GM18858 (cell line): ENCODE data around the gene NFIA.
"Not testable (repeated sequence)": the region's sequence is repeated elsewhere in the genome, so short reads cannot be mapped to it uniquely, and the experiment has no call there.

Experiments
- ATAC-seq: cut with Tn5 transposase; IDR thresholded peaks from one replicate; pipeline ENCODE4 v1.9.1; 2021; ENCODE audit not compliant: unreplicated experiment

The NFIA gene

DNA sequence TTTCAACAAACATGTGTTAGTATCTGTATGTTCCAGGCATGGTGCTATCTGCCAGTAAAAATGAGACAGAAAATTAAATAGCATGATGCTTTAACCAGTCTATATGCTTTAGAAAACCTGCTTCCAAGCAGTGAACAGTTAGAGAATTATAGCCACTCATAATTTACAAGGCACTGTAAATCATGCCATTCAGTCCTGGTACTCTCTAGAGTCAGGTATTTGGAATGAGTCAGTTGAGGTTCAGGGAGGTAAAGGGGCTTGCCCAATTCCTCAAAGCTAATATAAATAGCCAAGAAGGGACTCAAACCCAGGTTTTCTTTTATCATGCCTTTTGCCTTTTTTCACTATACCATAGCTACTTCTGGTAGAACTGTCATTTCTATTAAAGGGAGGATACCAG is 184.4 kb downstream of the NFIA start:
- no peak for ATAC-seq

DNA sequence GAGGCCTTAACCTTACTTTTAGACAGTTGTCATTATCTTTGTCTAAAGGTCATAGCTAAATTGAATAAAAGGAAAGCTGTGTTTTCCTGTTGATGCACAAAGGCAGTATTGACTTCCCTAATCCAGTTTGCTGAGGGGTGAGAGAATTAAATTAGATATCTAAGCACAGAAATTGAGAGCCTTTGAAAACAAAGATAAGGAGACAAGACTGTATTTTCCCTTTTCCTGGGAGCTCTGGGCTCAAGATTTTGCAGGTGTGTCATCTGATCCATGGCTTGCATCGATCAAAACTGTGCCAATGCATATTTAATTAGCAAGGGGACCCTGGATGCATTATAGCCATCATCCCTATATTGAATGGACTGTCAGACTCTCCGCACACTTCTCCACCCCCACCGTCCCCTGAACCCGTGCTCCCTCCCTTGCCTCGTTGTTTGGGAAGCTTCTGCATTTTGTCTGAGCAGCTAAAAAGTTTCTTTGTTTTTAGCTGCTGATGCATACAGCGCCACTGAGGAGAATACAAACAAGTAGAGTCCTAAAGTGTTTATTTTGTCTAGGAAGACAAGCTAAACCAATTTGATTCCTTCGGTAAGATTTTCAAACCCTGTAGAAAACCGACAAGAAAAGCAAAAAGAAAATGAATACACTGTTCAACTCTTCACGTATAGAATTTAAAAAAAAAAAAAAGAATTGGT is 186.3 kb downstream of the NFIA start:
- no peak for ATAC-seq

DNA sequence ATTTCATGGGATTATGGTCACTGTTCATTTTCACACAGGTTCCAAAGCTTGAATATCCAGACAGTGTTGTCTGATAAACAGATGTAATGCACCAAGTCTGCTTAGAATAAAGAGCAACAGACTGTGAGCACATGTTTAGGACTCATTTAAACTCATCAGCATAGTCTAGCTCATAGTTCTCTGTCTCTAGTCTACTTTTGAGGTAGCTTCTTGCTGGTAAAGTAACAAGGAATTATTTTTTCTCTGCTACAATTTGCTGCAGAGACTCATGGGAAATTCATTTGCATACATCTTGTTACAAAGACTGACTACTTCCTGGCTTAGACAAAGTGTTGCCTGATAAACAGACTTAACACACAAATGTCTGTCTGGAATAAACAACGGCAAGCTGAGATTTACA is 187.2 kb downstream of the NFIA start:
- no peak for ATAC-seq

DNA sequence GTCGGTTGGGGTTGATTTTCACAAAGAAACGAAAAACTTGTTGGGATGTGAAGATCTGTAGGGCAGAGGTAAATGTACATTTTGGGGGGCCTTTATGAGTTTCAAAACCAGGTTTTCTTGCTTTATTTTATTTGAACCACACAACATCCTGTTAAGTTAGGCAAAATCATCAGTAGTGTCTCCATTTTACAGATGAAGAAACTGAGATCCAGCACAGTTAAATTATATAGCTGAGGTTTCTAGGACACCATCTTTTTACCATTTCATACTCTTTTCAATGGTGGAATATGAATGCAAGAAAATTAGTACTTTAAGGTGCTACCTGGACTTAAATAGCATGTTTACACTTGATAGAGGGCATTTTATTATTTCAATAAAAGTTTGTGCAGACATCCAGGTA is 187.7 kb downstream of the NFIA start:
- ATAC-seq = no peak

DNA sequence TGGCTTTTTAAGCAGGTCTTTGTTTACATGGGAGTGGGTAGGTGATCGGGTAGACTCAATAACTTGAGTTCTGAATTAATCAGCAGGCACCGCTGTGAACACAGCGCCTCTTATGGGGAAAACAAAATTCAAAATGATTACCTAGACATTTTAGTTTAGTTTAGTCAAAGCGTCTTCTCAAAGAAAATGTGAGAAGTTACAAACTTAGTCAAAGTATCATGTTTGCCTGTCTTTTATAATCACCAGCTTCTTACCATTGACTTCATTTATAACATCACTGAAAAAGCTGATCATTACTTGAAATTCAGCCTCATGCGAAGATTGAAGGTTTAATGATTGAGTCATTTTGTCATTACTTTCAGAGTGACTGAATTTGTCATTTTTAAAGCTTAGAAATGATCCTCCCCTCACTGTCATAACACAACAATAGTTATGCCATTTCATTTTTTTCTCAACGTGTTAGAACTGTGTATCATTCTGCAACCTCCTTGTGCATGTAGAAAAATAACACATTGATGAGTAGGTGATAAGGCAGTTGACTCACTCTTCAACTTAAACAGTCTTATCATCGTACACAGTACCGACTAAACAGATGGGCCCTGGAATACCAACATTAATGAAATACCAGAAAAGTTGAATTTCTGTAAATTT is 188.5 kb downstream of the NFIA start:
- no peak for ATAC-seq

DNA sequence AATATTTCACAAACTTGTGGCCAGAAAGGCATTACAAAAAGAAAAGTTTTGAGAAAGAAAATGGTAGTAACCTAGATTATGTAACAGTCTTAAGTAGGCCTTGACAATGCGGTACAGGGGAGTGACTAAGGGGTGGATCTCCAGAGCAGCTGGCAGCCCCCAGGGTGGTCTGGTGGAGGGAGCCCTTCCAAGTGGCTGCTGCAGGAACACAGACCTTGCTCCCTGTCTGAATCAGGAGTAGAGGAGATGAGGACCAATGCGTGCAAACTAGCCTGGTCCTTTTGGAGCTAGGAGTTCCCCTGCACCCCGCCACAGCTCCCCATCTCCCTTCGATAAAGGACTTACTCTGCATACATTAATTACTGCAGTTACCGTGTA is 189.0 kb downstream of the NFIA start:
- no peak for ATAC-seq

DNA sequence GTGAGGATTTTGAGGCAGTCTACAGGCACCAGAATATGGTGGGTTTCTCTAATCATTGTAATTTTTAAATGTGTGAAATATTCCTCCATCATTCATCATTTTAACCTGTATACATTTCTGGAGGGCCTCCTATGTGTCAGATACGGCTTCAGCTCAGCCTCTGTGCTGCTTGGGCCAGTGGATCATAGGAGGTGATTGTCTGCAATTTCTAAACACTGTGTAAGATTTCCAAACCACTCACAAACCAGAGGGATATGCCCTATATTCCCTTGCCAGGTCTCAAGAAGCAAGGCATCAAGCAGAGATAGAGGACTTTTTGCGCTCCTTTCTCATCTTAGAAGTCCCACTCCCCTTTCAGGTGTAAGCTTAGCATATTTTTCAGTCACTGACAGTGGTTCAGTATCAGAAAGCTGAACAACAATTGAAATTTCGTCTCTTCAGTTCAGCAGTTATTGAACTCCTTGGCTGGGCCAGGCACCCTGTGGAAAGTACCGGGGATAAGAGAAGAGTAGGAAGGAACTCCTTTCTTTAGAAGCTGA is 190.9 kb downstream of the NFIA start:
- no peak for ATAC-seq

DNA sequence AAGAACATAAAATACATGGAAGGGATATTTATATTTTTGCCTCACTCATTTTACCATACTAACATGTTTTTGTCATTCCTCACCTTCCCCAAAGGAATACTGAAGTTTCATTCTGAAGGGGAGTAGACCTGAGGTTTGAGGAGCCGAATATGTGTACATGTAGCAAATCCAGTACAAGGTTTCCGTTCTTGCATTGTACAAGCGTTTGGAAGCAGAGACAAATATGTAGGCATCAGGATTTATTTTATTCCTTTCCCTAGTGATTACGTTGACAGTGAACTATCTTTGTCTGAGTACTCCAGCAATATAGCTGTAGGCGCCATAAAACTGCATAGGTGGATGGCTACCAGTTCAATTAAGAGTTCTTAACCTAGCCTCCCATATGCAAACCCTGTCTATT is 191.5 kb downstream of the NFIA start:
- no peak for ATAC-seq

DNA sequence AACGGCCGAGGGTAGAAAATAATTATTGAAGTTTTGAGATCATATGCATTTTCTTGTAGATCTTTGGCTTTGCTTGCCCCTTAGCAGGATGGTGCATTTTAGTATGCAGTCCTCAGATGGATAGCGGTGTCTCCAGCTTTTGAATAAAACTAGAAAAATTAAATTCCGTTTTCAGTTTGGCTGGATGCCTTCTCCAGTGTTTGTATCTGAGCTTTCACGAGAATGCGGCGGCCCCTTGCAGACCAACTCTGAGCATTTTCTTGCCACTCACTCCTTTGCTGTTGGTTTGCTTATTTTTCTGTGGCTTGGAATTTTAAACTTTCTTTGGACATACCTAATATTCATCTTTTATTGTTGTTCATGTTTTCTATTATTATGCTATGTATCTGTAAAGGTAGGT is 192.6 kb downstream of the NFIA start:
- ATAC-seq = no peak

DNA sequence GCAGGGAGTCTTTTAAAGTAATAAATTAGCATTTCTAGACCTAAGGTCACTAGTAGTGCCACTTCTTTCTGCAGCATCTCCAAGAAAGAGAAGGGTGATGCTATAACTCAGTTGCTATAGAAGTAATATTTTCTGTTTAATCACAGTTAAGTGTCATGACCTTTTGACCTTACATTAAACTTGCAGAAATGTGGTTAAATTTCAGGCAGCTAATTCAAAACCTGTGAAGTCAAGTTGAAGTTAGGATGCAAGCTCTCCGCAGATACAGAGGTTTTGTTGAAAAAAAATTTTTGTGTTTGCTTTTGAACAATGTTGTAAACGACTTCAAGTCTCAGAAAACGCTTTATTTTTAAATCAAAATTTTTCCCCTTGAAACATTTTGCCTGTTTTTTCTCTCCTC is 193.9 kb downstream of the NFIA start:
- no peak for ATAC-seq

DNA sequence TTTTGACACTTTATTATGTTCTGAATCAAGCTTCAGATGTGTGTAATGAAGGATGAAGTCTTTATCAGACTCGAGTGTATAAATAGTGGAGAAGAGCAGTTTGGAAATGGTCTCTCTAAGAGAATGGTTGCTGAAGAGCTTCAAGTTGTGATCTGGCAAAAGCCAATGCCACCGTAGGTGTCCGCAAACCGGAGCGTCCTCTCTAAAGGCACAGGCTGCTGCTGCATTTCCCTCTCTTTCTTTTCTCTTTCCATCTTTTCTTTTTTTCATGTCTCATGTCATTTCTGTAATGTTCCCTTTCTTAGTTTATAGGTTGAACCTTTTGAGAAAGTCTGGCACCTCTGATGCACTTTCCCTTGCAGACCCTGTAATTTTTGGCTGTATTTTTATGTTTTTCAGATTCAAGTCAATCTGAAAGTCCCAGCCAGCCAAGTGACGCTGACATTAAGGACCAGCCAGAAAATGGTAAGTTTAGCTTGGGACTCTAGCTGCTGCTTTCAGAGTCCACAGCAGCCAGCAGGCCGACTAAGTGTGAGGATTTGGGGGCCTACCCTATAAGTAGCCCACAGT is 194.8 kb downstream of the NFIA start:
- ATAC-seq = no peak

DNA sequence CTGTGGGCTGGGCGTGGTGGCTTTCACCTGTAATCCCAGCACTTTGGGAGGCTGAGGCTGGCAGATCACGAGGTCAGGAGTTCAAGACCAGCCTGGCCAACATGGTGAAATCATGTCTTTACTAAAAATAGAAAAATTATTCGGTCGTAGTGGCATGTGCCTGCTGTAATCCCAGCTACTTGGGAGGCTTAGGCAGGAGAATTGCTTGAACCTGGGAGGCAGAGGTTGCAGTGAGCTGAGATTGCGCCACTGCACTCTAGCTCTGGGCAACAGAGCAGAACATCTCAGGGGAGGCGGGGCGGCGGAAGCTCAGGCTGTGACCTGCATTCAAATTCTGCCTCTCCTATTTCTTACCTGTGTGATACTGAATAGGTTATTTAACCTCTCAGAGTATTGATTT is 196.1 kb downstream of the NFIA start:
- not testable (repeated sequence) for ATAC-seq

DNA sequence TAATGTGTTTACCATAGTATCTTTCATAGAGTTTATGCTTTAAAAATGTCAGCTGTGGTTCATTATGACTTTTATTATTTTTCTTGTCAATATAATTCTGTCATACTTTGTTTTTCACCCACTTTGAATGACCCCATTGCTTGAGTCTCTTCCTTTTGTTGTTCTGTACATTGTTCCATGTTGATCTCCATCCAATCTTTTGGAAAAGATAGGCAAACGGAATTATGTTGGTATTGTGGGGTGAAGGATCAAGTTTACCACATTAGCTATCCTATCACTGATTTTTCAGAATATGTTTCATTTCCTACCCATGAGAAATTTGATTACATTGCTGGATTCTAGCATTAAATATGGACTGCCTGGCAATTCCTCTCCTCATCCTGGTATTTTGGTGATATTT is 196.6 kb downstream of the NFIA start:
- ATAC-seq = no peak

DNA sequence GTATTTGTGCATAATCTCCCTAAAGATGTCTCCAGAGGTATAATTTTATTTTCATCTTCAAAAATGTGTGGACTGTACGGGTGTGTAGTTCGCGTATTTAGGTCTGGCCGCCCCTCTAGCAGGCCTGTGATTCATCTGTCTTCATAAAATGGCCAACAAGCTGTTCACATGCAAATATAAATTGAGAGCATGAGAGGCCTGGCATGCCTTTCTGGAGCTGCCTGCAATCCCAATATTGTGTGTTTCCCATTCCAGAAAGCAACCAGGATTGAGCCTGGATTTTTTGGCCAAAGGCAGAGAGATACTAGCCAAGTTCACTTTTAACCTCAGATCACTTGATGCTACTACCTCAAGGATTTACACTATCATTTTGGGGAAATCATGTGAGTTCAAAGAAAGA is 197.2 kb downstream of the NFIA start:
- no peak for ATAC-seq

DNA sequence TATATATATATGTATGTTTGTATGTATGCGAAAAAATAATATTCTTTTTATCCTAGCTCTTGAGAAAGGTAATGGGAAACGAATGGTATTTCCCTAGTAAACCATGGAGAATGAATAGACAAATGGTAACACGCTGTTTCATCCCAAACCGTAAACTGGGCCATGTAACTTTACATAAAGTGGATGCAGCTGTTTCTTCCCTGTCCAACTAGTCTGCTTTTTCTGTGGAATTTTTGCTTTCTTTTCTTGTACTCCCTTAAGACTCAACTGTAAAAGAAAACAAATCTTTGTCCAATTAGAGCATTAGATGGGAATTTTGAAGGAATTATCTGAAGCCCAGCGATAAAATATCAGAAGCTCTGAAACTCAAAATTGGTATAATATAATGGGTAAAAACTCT is 198.1 kb downstream of the NFIA start:
- ATAC-seq = no peak

DNA sequence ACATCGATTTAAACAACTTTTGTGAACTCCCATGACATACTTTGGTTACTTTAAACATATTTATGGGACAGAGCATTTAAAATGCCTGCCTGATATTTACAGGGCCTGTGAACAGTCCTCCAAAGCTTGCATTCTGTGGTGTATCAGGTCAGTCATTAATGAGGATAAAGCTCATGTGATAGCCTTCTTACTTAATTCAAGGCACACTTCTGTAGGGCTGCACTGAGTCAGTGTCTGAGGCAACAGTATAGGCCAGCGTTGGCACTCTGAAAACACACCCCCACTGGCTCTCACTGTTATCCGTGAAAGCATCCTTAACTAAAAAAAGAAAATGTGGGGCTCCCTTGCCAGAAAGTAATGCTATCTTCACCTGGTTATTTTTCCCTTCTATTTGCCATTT is 200.0 kb downstream of the NFIA start:
- no peak for ATAC-seq

DNA sequence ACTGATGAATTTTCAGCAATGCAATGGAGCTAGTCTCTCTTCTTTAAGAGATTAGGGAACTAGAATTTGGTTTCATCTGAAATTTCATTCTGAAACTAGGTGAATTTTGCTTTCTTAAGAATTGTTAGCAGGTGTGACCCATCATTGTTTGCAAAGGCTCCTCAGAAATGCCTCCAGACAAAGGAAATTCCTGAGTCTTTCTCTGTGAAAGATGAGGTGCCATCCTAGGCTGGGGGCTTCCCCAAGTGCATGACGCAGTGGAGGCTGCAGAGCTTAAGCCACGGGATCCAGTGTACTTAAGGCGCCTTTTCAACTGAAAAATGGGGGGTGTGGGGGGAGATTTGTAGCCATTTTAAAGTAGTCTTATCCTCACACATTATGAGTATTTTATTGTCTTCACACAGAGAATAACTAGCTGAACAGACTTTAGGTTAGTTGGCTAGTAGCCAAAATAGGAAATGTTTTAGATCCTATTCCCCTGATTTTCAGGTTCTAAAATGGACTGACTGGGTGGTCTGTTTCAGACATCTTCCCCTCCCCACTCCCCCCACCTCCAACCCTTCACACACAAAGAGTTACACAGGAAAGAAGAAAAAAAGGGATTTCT is 202.0 kb downstream of the NFIA start:
- ATAC-seq = no peak

DNA sequence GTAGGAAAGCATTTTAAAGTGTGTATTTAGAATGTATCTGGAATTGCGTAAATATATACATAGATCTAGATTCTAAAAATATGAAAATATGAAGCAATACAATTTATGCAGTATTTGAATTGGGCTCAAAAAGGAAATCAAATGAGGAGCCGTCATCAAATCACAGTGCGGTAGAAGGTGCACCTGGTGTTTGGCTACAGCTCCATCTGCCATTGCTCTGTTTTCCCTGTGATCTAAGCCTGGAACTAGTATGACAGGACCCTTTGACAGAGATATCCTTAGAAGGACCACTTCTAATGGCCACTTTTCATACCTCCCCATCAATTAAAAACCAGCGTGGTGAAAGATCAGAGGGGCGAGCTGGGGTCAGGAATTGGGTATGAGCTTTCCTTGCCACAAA is 202.6 kb downstream of the NFIA start:
- ATAC-seq = no peak

DNA sequence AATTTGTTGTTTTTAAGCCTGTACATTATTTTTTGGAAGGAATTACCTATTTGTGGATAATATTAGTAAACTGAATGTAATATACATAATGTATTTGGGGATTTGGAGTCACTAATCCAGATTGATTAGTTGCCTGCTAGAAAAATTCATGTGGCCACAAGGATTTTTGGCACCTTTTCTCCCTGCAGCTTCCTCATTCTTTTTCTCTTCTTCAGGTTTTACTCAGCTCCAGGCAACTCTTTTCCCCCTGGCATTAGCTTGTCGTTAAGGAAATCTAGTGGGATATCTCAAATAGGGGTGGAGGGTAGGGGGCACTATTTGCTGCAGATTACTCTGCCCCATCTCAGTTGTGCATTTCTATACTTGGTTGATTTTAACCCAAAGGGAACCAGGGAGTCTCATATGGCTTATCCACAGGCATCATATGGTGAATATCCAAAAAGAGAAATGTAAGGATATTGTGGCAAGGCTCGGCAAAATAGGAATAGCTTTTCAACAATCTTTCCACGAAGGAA is 203.1 kb downstream of the NFIA start:
- no peak for ATAC-seq

DNA sequence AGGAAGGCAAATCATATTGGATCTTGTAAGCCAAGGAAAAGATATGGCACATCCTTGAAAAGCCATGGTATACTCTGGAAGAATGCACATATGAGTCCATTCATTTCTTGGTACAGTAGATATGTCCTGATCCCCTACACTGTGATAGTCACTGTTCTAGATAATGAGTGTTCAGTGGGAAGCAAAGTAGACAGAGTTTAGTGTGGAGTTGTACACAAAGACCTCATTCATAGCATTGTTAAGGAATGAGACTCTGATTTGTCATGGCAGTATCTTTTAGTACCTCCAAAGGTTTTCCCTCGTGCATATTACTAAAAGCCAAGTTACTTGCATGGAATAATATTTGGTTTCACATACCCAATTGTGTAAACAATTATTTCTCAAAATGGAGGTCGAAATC is 204.7 kb downstream of the NFIA start:
- ATAC-seq = no peak

DNA sequence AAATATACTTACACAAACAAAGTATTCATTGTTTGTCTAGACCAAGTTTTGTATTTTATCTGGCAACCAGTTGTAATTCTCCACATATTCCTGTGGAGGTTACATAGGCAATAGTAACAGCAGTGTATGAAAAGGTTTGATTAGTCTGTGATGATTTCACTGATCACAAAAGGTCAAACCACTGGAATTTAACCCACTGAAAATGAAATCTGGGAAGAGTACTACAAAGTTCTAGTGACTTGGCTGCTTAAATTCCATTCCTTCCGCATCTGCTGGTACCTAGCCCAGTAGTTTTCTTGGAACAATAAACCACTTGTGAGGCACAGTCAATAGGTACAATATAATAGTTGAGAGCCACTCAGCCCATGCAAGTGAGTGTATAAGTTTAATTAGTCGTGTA is 205.4 kb downstream of the NFIA start:
- ATAC-seq = no peak
